GM23338 (cell line): ENCODE measurements around the gene TANGO6. TPM values are rescaled to one million over a fixed set of nuclear protein-coding genes. Genes with fewer than 3 reads are reported as not detected.
A peak's percentile ranks its signal among the peaks of the same experiment; 100 is the strongest.

Experiments
- ATAC-seq: fragments of 200-7000 bp; cut with Tn5 transposase; 3 replicates; pipeline ENCODE4 v1.9.1; 2020
- DNase-seq: peaks from one replicate; pipeline ENCODE4 v3.0.0-alpha.2; 2015; ENCODE audit warnings: low spot score
- H2AFZ ChIP-seq: fragments of 200-600 bp; sonication (generic); 2 replicates; pipeline ENCODE4 v1.8.0; 2016; ENCODE audit warnings: antibody characterized with exemption, mild to moderate bottlenecking, moderate library complexity
- H3F3A ChIP-seq: fragments of 200-600 bp; sonication (generic); replicated peaks from 2 replicates; pipeline ENCODE4 v1.8.0; 2017; ENCODE audit warnings: antibody characterized with exemption, mixed run types, low read depth
- H3K27ac ChIP-seq: fragments of 200-600 bp; sonication (generic); 2 replicates; pipeline ENCODE4 v1.6.1; 2016; ENCODE audit warnings: low read depth
- H3K27me3 ChIP-seq: fragments of 200-600 bp; sonication (generic); 2 replicates; pipeline ENCODE4 v1.8.0; 2016; ENCODE audit warnings: mild to moderate bottlenecking, mixed run types, moderate library complexity; ENCODE audit not compliant: insufficient read depth
- H3K36me3 ChIP-seq: fragments of 200-600 bp; sonication (generic); 2 replicates; pipeline ENCODE4 v1.8.0; 2016; ENCODE audit warnings: mild to moderate bottlenecking; ENCODE audit not compliant: insufficient read depth
- H3K4me1 ChIP-seq: fragments of 200-600 bp; sonication (generic); 2 replicates; pipeline ENCODE4 v1.8.0; 2016; ENCODE audit warnings: mild to moderate bottlenecking, moderate library complexity; ENCODE audit not compliant: insufficient read depth
- H3K4me2 ChIP-seq: fragments of 200-600 bp; sonication (generic); 2 replicates; pipeline ENCODE4 v1.7.1; 2017; ENCODE audit warnings: mixed run types
- H3K4me3 ChIP-seq: fragments of 200-600 bp; sonication (generic); 2 replicates; pipeline ENCODE4 v1.6.1; 2016; ENCODE audit warnings: mixed run types
- H3K79me2 ChIP-seq: fragments of 200-600 bp; sonication (generic); replicated peaks from 2 replicates; pipeline ENCODE4 v1.8.0; 2017; ENCODE audit warnings: mild to moderate bottlenecking; ENCODE audit not compliant: insufficient read depth
- H3K9me2 ChIP-seq: fragments of 200-600 bp; sonication (generic); 2 replicates; pipeline ENCODE4 v1.8.0; 2017; ENCODE audit not compliant: insufficient read depth
- H4K20me1 ChIP-seq: fragments of 200-600 bp; sonication (generic); replicated peaks from 2 replicates; pipeline ENCODE4 v1.8.0; 2017; ENCODE audit warnings: mild to moderate bottlenecking; ENCODE audit not compliant: insufficient read depth
- H3K27ac Mint-ChIP-seq: 2 replicates; pipeline ENCODE4 v1.8.0; 2020; ENCODE audit warnings: inconsistent platforms, mild to moderate bottlenecking, moderate library complexity, mixed read lengths
- H3K27me3 Mint-ChIP-seq: 3 replicates; pipeline ENCODE4 v1.8.0; 2022; ENCODE audit warnings: low read depth, mild to moderate bottlenecking, moderate library complexity, mixed read lengths, inconsistent platforms; ENCODE audit not compliant: insufficient read depth, poor library complexity
- H3K36me3 Mint-ChIP-seq: 3 replicates; pipeline ENCODE4 v1.8.0; 2021; ENCODE audit warnings: low read depth, mild to moderate bottlenecking, inconsistent platforms, moderate library complexity, mixed read lengths
- H3K4me1 Mint-ChIP-seq: 3 replicates; pipeline ENCODE4 v1.8.0; 2020; ENCODE audit warnings: mild to moderate bottlenecking, inconsistent platforms, mixed read lengths
- H3K4me3 Mint-ChIP-seq: 3 replicates; pipeline ENCODE4 v1.8.0; 2021; ENCODE audit warnings: moderate library complexity, mild to moderate bottlenecking, inconsistent platforms, mixed read lengths
- H3K9me3 Mint-ChIP-seq: 3 replicates; pipeline ENCODE4 v1.8.0; 2020; ENCODE audit warnings: moderate library complexity, mild to moderate bottlenecking, inconsistent platforms, mixed read lengths
- CTCF ChIP-seq, 2 experiments: fragments of 200-600 bp in 1 of 2; sonication (generic) in 1 of 2; conservative IDR thresholded peaks; 2 replicates each; pipeline versions ENCODE4 v1.5.1 to v1.6.1; 2016 to 2017; ENCODE audit warnings: antibody characterized with exemption in 2 of 2, low read depth in 2 of 2, mild to moderate bottlenecking in 2 of 2, moderate library complexity in 1 of 2
- EZH2phosphoT487 ChIP-seq: fragments of 200-600 bp; sonication (generic); IDR thresholded peaks from one replicate; pipeline ENCODE4 v1.8.1; 2018; ENCODE audit warnings: antibody characterized with exemption; ENCODE audit not compliant: unreplicated experiment
- JUNB ChIP-seq: IDR thresholded peaks from one replicate; pipeline ENCODE4 v1.6.1; 2016; ENCODE audit warnings: antibody characterized with exemption; ENCODE audit not compliant: unreplicated experiment
- REST ChIP-seq: IDR thresholded peaks from one replicate; pipeline ENCODE4 v1.6.1; 2018; ENCODE audit warnings: antibody characterized with exemption; ENCODE audit not compliant: unreplicated experiment
- STAT1 ChIP-seq: IDR thresholded peaks from one replicate; pipeline ENCODE4 v1.6.1; 2016; ENCODE audit warnings: antibody characterized with exemption; ENCODE audit not compliant: unreplicated experiment
- ZNF114 ChIP-seq: fragments of 250-450 bp; sonication (Bioruptor Pico); IDR thresholded peaks from 2 replicates; pipeline ENCODE4 v1.5.0; 2020; ENCODE audit warnings: mild to moderate bottlenecking, moderate library complexity
- ZNF331 ChIP-seq: fragments of 250-450 bp; sonication (Bioruptor Pico); IDR thresholded peaks from 2 replicates; pipeline ENCODE4 v1.5.0; 2020; ENCODE audit warnings: low read depth, mild to moderate bottlenecking, moderate library complexity
- ZNF462 ChIP-seq: fragments of 250-450 bp; sonication (Bioruptor Pico); IDR thresholded peaks from 2 replicates; pipeline ENCODE4 v1.5.0; 2020; ENCODE audit warnings: mild to moderate bottlenecking, moderate library complexity
- polyA plus RNA-seq: library from polyadenylated mRNA; unstranded; fragments of >200 nt; fragmentation: Nextera tagmentation; extraction: Ambion mirVana; gene quantifications from 2 replicates; pipeline ENCODE4 v1.2.1, GENCODE V29; 2016
- total RNA-seq: library from RNA; depleted of rRNA; stranded (reverse); fragments of >200 nt; shearing (Covaris generic); gene quantifications from 2 replicates; pipeline ENCODE4 v1.2.3, GENCODE V29; 2014

The TANGO6 gene
- total and polyA plus RNA-seq, 2 experiments from 2014 or later, result 7.2 to 23.2 TPM

- Histone ChIP-seq H3K27ac (peak overlapping the region; percentile 83; the same call in 1 of the 2 replicates), H3K79me2 (peaks cover 43% of the 10 kb centered on the region), H3K4me3 (peak overlapping the region; percentile 95), H3F3A (peaks cover 39% of the 10 kb centered on the region), H2AFZ (0 out of 2 replicates have a peak overlapping the region, but pooled peaks have one; percentile 80), H3K9me2 (no peaks in the 10 kb centered on the region), H3K36me3 (peaks cover 25% of the 10 kb centered on the region), H3K4me1 (peaks cover 34% of the 10 kb centered on the region), H3K27me3 (no peaks in the 10 kb centered on the region), H3K4me2 (peak overlapping the region; percentile 99), H4K20me1 (no peaks in the 10 kb centered on the region; the same call in 1 of the 2 replicates)
- H3K27ac Mint-ChIP-seq, result peak overlapping the region; percentile 90
- peaks cover 46% of the 10 kb centered on the region for H3K4me1 Mint-ChIP-seq
- H3K27me3 Mint-ChIP-seq, result peaks cover 32% of the 10 kb centered on the region
- peak overlapping the region; percentile 94 for H3K4me3 Mint-ChIP-seq
- DNase-seq, result peak; percentile 60
- peaks cover 43% of the 10 kb centered on the region for H3K36me3 Mint-ChIP-seq
- TF ChIP-seq ZNF114 (CRISPR knock-in tag), result no peak
- no peak for TF ChIP-seq EZH2phosphoT487
- TF ChIP-seq STAT1, result no peak
- no peak for TF ChIP-seq JUNB
- no peak for TF ChIP-seq ZNF331 (CRISPR knock-in tag)
- TF ChIP-seq REST, result no peak
- TF ChIP-seq CTCF (conservative IDR thresholded peaks at IDR 0.05; ENCODE audit: low read depth in 2 of 2), result peak in 1 of 2 experiments; percentile 37; a peak in 2 of 4 replicates
- TF ChIP-seq ZNF462 (CRISPR knock-in tag), result no peak
- peak; percentile 45 for ATAC-seq
- no peaks in the 10 kb centered on the region for H3K9me3 Mint-ChIP-seq
Measured at GRCh38 chr16:69107316-69107962, 264.1 kb downstream of the TANGO6 start.
